OCI-LY7 (cell line): ENCODE results near the gene LPXN. TPM values are rescaled to one million over a fixed set of nuclear protein-coding genes. Genes with fewer than 3 reads are reported as not detected.
A peak's percentile ranks its signal among the peaks of the same experiment; 100 is the strongest.

ENCODE experiments used
- BruUV-seq: library from RNA; stranded (reverse); fragments of 400-500 nt; replicated peaks from 2 replicates; lab custom pipeline; 2021; lab: Mats Ljungman, UMichigan
- CTCF ChIA-PET: fragments of 300-600 bp; sonication (Branson Sonifier 250); formaldehyde crosslinking; loops from one replicate; lab custom pipeline; 2022; ENCODE audit warnings: antibody characterized with exemption; ENCODE audit not compliant: unreplicated experiment; lab: Charles Lee
- POLR2A ChIA-PET: fragments of 300-600 bp; sonication (Branson Sonifier 250); formaldehyde crosslinking; loops from one replicate; lab custom pipeline; 2022; ENCODE audit warnings: antibody characterized with exemption; lab: Charles Lee
- DNase-seq: peaks from one replicate; pipeline ENCODE4 v3.0.0-alpha.2; 2015; ENCODE audit warnings: low spot score
- H2AFZ ChIP-seq: fragments of 200-600 bp; sonication (generic), shearing (Covaris generic); 2 replicates; pipeline ENCODE4 v1.6.1; 2014; ENCODE audit warnings: mild to moderate bottlenecking, antibody characterized with exemption, low read length, moderate library complexity
- H3K27ac ChIP-seq: fragments of 200-600 bp; sonication (generic); 2 replicates; pipeline ENCODE4 v1.5.1; 2014; ENCODE audit warnings: mixed run types, low read depth, mild to moderate bottlenecking, moderate library complexity, low read length, inconsistent platforms; ENCODE audit not compliant: poor library complexity, severe bottlenecking
- H3K36me3 ChIP-seq: fragments of 200-600 bp; sonication (generic); 2 replicates; pipeline ENCODE4 v1.6.1; 2014; ENCODE audit warnings: mild to moderate bottlenecking, antibody characterized with exemption, low read length, moderate library complexity, mixed read lengths; ENCODE audit not compliant: insufficient read depth
- H3K4me1 ChIP-seq: fragments of 200-600 bp; sonication (generic); 2 replicates; pipeline ENCODE4 v1.5.1; 2014; ENCODE audit warnings: mild to moderate bottlenecking, low read length; ENCODE audit not compliant: insufficient read depth, poor library complexity, severe bottlenecking
- H3K4me2 ChIP-seq: fragments of 200-600 bp; sonication (generic); 2 replicates; pipeline ENCODE4 v1.6.1; 2014; ENCODE audit warnings: mild to moderate bottlenecking, low read length
- H3K4me3 ChIP-seq: fragments of 200-600 bp; sonication (generic); 2 replicates; pipeline ENCODE4 v1.5.1; 2014; ENCODE audit warnings: mild to moderate bottlenecking, low read depth, low read length; ENCODE audit not compliant: poor library complexity, severe bottlenecking
- H3K79me2 ChIP-seq: fragments of 200-600 bp; sonication (generic); 2 replicates; pipeline ENCODE4 v1.6.1; 2016; ENCODE audit warnings: low read depth, mild to moderate bottlenecking, low read length, moderate library complexity, mixed read lengths; ENCODE audit not compliant: insufficient read depth
- H3K9me2 ChIP-seq: fragments of 200-600 bp; sonication (generic); 2 replicates; pipeline ENCODE4 v1.6.1; 2016; ENCODE audit warnings: mild to moderate bottlenecking, low read length, mixed read lengths; ENCODE audit not compliant: insufficient read depth
- H3K9me3 ChIP-seq: fragments of 200-600 bp; sonication (generic); 2 replicates; pipeline ENCODE4 v1.6.1; 2014; ENCODE audit warnings: mild to moderate bottlenecking, mixed run types, low read length, mixed read lengths
- H4K20me1 ChIP-seq: fragments of 200-600 bp; sonication (generic); 2 replicates; pipeline ENCODE4 v1.6.1; 2014; ENCODE audit warnings: mild to moderate bottlenecking, antibody characterized with exemption, low read length, moderate library complexity, mixed read lengths; ENCODE audit not compliant: insufficient read depth
- CTCF ChIP-seq: fragments of 200-600 bp; sonication (generic); conservative IDR thresholded peaks from 2 replicates; pipeline ENCODE4 v1.5.1; 2014; ENCODE audit warnings: mild to moderate bottlenecking, antibody characterized with exemption, low read length, moderate library complexity, mixed read lengths
- EZH2phosphoT487 ChIP-seq: fragments of 200-600 bp; sonication (generic); IDR thresholded peaks from 2 replicates; pipeline ENCODE4 v1.6.1; 2018; ENCODE audit warnings: low read depth, borderline replicate concordance, mild to moderate bottlenecking, mixed run types, antibody characterized with exemption, low read length, moderate library complexity, mixed read lengths
- intact Hi-C: fragments of 100-400 bp; cut with micrococcal nuclease; formaldehyde crosslinking; loops from one replicate; pipeline ENCODE4 v1.10.0; 2022; ENCODE audit not compliant: unreplicated experiment
- total RNA-seq, 2 experiments: library from RNA; depleted of rRNA in 1 of 2; stranded (reverse); fragments of >200 nt in 1 of 2; shearing (Covaris generic) in 1 of 2; gene quantifications; 2 replicates each; pipeline ENCODE4 v1.2.3, GENCODE V29; 2014 to 2022

LPXN gene
- total RNA-seq, 2 experiments from 2014 or later = 79.3 to 130 TPM

- peak overlapping the region; percentile 22 for H3K4me3 ChIP-seq
- H3K27ac ChIP-seq = peak overlapping the region; percentile 85
- POLR2A ChIA-PET = interaction anchor here (0.7 to 2.3 kb wide), 4 partner anchors 16 to 53 kb away, joined by 3 to 9 read pairs (median 5); partner anchors contain the start of gene LPXN
- no peak overlapping the region for H2AFZ ChIP-seq
- H3K9me2 ChIP-seq = no peaks in the 10 kb centered on the region
- no peak for TF ChIP-seq EZH2phosphoT487
- peak; percentile 98 for TF ChIP-seq CTCF
- peaks cover 38% of the 10 kb centered on the region for H3K36me3 ChIP-seq
- no peaks in the 10 kb centered on the region for H3K9me3 ChIP-seq
- H3K79me2 ChIP-seq = no peaks in the 10 kb centered on the region
- peak overlapping the region; percentile 61 for H3K4me2 ChIP-seq
- peaks cover 39% of the 10 kb centered on the region for H3K4me1 ChIP-seq
- BruUV-seq = no TSS peak
- peak; percentile 81 for DNase-seq
- no peaks in the 10 kb centered on the region for H4K20me1 ChIP-seq
- CTCF ChIA-PET = no interaction called here
- intact Hi-C loops = loop anchor here (1.0 to 10.0 kb wide), 3 partner anchors 53 to 957 kb away; partner anchors contain the start of genes SELENOH and UBE2L6
These were observed 51.2 kb downstream of the LPXN start for GRCh38 chr11:58524232-58525036.

GRCh38 chr11:58513747-58514367, 61.8 kb downstream of the LPXN start:
- intact Hi-C loops = loop anchor here (5.0 to 10.0 kb wide), 4 partner anchors 229 to 1049 kb away; partner anchors contain the start of genes RTN4RL2 and YPEL4
- no peaks in the 10 kb centered on the region for H3K4me1 ChIP-seq
- CTCF ChIA-PET = no interaction called here
- no peaks in the 10 kb centered on the region for H3K36me3 ChIP-seq
- no peak overlapping the region for H2AFZ ChIP-seq
- H3K9me2 ChIP-seq = no peaks in the 10 kb centered on the region
- DNase-seq = peak; percentile 41
- H3K79me2 ChIP-seq = no peaks in the 10 kb centered on the region
- H3K4me2 ChIP-seq = no peak overlapping the region
- no peak overlapping the region for H3K27ac ChIP-seq
- no peaks in the 10 kb centered on the region for H4K20me1 ChIP-seq
- peak; percentile 74 for TF ChIP-seq CTCF
- TF ChIP-seq EZH2phosphoT487 = no peak
- POLR2A ChIA-PET = no interaction called here
- H3K9me3 ChIP-seq = no peaks in the 10 kb centered on the region
- no peak overlapping the region for H3K4me3 ChIP-seq
- no TSS peak for BruUV-seq
